Gastroesophageal sphincter (tissue), 4 donors: ENCODE data around the gene LIN7C. TPM values are rescaled to one million over a fixed set of nuclear protein-coding genes. Genes with fewer than 3 reads are reported as not detected.

Source experiments
- ATAC-seq: fragments of 150-250 bp; one replicate; pipeline ENCODE4 v1.9.1; 2016; ENCODE audit warnings: mild to moderate bottlenecking, moderate library complexity
- H3K27ac ChIP-seq, 4 donors: fragments of 200-600 bp; sonication (generic) in 3 of 4; 1 replicate in 3 of 4; 2 replicates in 1 of 4; pipeline ENCODE4 v1.5.1; 2016 to 2019
- H3K27me3 ChIP-seq: fragments of 200-600 bp; sonication (generic); one replicate; pipeline ENCODE4 v1.5.1; 2019
- H3K36me3 ChIP-seq, 2 donors: fragments of 200-600 bp; sonication (generic); one replicate each; pipeline ENCODE4 v1.5.1; 2019; ENCODE audit warnings: control low read depth in 1 of 2
- H3K4me1 ChIP-seq, 3 donors: fragments of 200-600 bp; sonication (generic); 1 replicate in 2 of 3; 2 replicates in 1 of 3; pipeline ENCODE4 v1.5.1; 2016 to 2019; ENCODE audit warnings: control low read depth in 2 of 3
- H3K4me3 ChIP-seq, 2 donors: fragments of 200-600 bp; sonication (generic); one replicate each; pipeline ENCODE4 v1.5.1; 2019; ENCODE audit warnings: mild to moderate bottlenecking in 1 of 2, moderate library complexity in 1 of 2
- H3K9me3 ChIP-seq, 3 donors: fragments of 200-600 bp; sonication (generic); one replicate each; pipeline ENCODE4 v1.5.1; 2017 to 2019; ENCODE audit warnings: control low read depth in 2 of 3
- EP300 ChIP-seq: sonication (generic); formaldehyde crosslinking; IDR thresholded peaks from one replicate; pipeline ENCODE4 v1.6.1; 2017; ENCODE audit warnings: antibody characterized with exemption, mild to moderate bottlenecking
- POLR2A ChIP-seq, 2 donors: fragments of 450-650 bp; IDR thresholded peaks; one replicate each; pipeline ENCODE4 v1.6.1; 2017; ENCODE audit warnings: antibody characterized with exemption in 2 of 2, mild to moderate bottlenecking in 2 of 2, moderate library complexity in 1 of 2
- POLR2AphosphoS5 ChIP-seq: sonication (generic); formaldehyde crosslinking; IDR thresholded peaks from one replicate; pipeline ENCODE4 v1.6.1; 2017; ENCODE audit warnings: antibody characterized with exemption
- WGBS, 2 donors: methylation state at CpG; one replicate each; pipeline ENCODE4 v1.1.5; 2018; ENCODE audit warnings: low coverage in 1 of 2; 5-methylcytosine and 5-hydroxymethylcytosine counted together
- total RNA-seq, 4 donors: library from RNA; depleted of rRNA; stranded (reverse); fragments of >200 nt; gene quantifications; one replicate each; pipeline ENCODE4 v1.1.0, GENCODE V29; 2016
- TF ChIP-seq, protein P1 (sequence below), 4 experiments: fragments of 200-600 bp in 2 of 4; fragments of 450-650 bp in 2 of 4; sonication (generic) in 1 of 4; IDR thresholded peaks; one replicate each; pipeline ENCODE4 v1.5.1; 2017 to 2019; ENCODE audit warnings: antibody characterized with exemption in 4 of 4, mild to moderate bottlenecking in 2 of 4, moderate library complexity in 2 of 4

LIN7C gene
- total RNA-seq, 4 donors from 2014 or later, result 37.6 to 56.2 (median 51.1) TPM

- Histone ChIP-seq H3K9me3 (no peaks in the 10 kb centered on the region), H3K27me3 (no peaks in the 10 kb centered on the region), H3K4me3 (no peak overlapping the region), H3K36me3 (peaks cover 0 to 48% of the 10 kb centered on the region in 2 donors), H3K4me1 (no peaks in the 10 kb centered on the region), H3K27ac (no peak overlapping the region)
- TF ChIP-seq EP300 (no peak), POLR2A (IDR thresholded peaks at IDR 0.05) (no peak), POLR2AphosphoS5 (no peak)
- TF ChIP-seq, protein P1, sequence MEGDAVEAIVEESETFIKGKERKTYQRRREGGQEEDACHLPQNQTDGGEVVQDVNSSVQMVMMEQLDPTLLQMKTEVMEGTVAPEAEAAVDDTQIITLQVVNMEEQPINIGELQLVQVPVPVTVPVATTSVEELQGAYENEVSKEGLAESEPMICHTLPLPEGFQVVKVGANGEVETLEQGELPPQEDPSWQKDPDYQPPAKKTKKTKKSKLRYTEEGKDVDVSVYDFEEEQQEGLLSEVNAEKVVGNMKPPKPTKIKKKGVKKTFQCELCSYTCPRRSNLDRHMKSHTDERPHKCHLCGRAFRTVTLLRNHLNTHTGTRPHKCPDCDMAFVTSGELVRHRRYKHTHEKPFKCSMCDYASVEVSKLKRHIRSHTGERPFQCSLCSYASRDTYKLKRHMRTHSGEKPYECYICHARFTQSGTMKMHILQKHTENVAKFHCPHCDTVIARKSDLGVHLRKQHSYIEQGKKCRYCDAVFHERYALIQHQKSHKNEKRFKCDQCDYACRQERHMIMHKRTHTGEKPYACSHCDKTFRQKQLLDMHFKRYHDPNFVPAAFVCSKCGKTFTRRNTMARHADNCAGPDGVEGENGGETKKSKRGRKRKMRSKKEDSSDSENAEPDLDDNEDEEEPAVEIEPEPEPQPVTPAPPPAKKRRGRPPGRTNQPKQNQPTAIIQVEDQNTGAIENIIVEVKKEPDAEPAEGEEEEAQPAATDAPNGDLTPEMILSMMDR (IDR thresholded peaks at IDR 0.05), result no peak
- 75 to 88% methylated on average over 1 to 5 of the region's 5 CpGs for WGBS, 2 donors
- no peak for ATAC-seq
These were observed 17.5 kb downstream of the LIN7C start for GRCh38 chr11:27489092-27489491.

- Histone ChIP-seq H3K27ac (no peak overlapping the region), H3K27me3 (no peaks in the 10 kb centered on the region), H3K4me1 (no peaks in the 10 kb centered on the region), H3K4me3 (no peak overlapping the region), H3K9me3 (no peaks in the 10 kb centered on the region), H3K36me3 (peaks cover 0 to 39% of the 10 kb centered on the region in 2 donors)
- 72 to 78% methylated on average over 4 to 6 of the region's 6 CpGs for WGBS, 2 donors
- TF ChIP-seq, protein P1 (IDR thresholded peaks at IDR 0.05), result no peak
- TF ChIP-seq EP300 (no peak), POLR2AphosphoS5 (no peak), POLR2A (IDR thresholded peaks at IDR 0.05) (no peak)
- no peak for ATAC-seq
These were observed 18.9 kb downstream of the LIN7C start for GRCh38 chr11:27487706-27488105.

DNA sequence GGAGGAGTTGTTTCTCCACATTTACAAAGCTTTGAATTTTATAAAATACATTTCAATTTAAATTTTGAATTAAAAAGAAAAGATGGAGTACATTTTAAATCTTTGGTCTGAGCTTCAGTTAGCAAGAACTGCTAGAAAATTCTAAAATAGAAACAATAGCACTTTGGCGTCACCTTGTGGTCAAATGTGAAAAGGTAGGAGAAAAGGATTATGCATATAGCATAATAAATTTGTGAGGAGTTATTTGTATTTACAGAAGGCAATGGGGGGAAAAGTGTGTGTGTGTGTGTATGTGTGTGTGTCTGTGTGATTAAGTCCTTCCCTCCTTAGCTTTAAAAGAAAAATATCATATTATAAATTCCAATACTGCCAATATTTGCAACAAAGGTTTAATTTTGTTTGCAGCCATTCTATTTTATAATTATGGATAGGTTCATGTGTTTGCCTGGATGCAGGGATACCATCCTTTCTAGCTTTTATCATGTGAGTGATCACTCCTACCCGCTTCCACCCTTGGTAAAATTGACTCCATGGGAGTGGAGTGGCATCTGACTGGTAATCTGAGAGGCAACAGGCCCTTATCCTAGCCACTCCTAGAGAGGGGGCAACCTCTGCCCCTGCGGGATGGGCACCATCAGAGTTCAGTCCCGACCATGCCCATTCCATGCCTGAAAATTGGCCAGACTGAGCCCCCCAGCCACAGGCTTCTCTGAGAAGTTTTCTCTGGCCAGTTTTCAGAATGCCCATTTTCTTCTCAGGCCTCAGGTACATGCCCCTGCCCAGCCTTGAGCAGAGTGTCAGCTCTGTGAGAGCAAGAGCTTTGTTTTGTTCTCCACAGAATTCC, 20.4 kb downstream of the LIN7C start:
- ATAC-seq, result no peak
- Histone ChIP-seq H3K9me3 (no peaks in the 10 kb centered on the region), H3K27me3 (no peaks in the 10 kb centered on the region), H3K36me3 (peaks cover 0 to 24% of the 10 kb centered on the region in 2 donors), H3K4me1 (no peaks in the 10 kb centered on the region), H3K27ac (no peak overlapping the region), H3K4me3 (no peak overlapping the region)
- 25 to 44% methylated on average over 2 to 4 of the region's 4 CpGs for WGBS, 2 donors
- TF ChIP-seq, protein P1 (IDR thresholded peaks at IDR 0.05), result peak; percentile 84 to 93 (median 87)
- TF ChIP-seq EP300, result no peak
- TF ChIP-seq POLR2AphosphoS5, result no peak
- no peak for TF ChIP-seq POLR2A (IDR thresholded peaks at IDR 0.05)

DNA sequence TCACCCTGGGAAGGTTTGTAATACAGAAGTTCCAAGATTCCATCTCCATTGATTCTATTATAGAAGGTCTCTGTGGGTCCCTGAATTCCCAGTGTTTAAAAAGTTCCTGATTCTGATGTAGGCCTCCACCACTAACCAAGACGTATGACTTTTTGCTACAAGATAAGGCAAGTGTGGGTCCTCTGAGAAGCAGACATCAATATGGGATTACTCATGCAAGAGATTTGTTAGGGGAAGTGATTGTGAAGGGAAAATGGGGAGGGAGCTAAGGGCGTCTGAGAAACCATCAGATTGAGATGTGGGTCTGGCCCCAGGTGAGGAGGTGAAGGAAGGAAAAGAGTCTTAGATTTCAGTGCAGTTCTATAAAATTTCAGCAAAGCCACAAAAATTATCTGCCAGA, 23.8 kb downstream of the LIN7C start:
- no peak overlapping the region for H3K27ac ChIP-seq
- no peak overlapping the region for H3K4me3 ChIP-seq
- H3K27me3 ChIP-seq, result no peaks in the 10 kb centered on the region
- no peaks in the 10 kb centered on the region for H3K36me3 ChIP-seq
- no peak for ATAC-seq
- no peaks in the 10 kb centered on the region for H3K4me1 ChIP-seq
- 88 to 91% methylated on average over 1 to 2 of the region's 2 CpGs for WGBS, 2 donors
- H3K9me3 ChIP-seq, result no peaks in the 10 kb centered on the region
- TF ChIP-seq POLR2A (IDR thresholded peaks at IDR 0.05), result no peak
- TF ChIP-seq POLR2AphosphoS5, result no peak
- TF ChIP-seq EP300, result no peak
- TF ChIP-seq, protein P1 (IDR thresholded peaks at IDR 0.05), result no peak

GRCh38 chr11:27481992-27482391, 24.6 kb downstream of the LIN7C start:
- ATAC-seq, result no peak
- H3K27ac ChIP-seq, result no peak overlapping the region
- H3K4me1 ChIP-seq, result no peaks in the 10 kb centered on the region
- TF ChIP-seq POLR2AphosphoS5, result no peak
- TF ChIP-seq, protein P1 (IDR thresholded peaks at IDR 0.05), result no peak
- no peak for TF ChIP-seq POLR2A (IDR thresholded peaks at IDR 0.05)
- no peak for TF ChIP-seq EP300
- WGBS, 2 donors, result 90 to 92% methylated on average over 4 of the region's 4 CpGs
- H3K9me3 ChIP-seq, result no peaks in the 10 kb centered on the region
- no peaks in the 10 kb centered on the region for H3K27me3 ChIP-seq
- H3K4me3 ChIP-seq, result no peak overlapping the region
- H3K36me3 ChIP-seq, result no peaks in the 10 kb centered on the region
